Stimulated activated CD4-positive, alpha-beta T cell treated with anti-CD3 and anti-CD28 coated beads, Interleukin-1b, Interleukin-23, amount 100 ng/mL, for 4 hours (primary cell): Measurements from ENCODE around the gene RPL18.
A peak's percentile ranks its signal among the peaks of the same experiment; 100 is the strongest.
"Not testable (repeated sequence)": the region's sequence is repeated elsewhere in the genome, so short reads cannot be mapped to it uniquely, and the experiment has no call there.

Source experiments
- DNase-seq, 2 donors: peaks; one replicate each; pipeline ENCODE4 v3.0.0-alpha.2; 2020; ENCODE audit warnings: low read depth in 2 of 2

The RPL18 gene

GRCh38 chr19:48618916-48619691 is at the start of gene RPL18, which contains the start of gene SPHK2:
Gene RPL18, minus strand, starts transcription at chr19:48619178. Its CDS starts 35 bp downstream, at chr19:48619143.
Gene SPHK2, plus strand, starts transcription at chr19:48619506. Its CDS starts 1,009 bp downstream, at chr19:48620515.
- DNase-seq, result peak; percentile 90 to 92

DNA sequence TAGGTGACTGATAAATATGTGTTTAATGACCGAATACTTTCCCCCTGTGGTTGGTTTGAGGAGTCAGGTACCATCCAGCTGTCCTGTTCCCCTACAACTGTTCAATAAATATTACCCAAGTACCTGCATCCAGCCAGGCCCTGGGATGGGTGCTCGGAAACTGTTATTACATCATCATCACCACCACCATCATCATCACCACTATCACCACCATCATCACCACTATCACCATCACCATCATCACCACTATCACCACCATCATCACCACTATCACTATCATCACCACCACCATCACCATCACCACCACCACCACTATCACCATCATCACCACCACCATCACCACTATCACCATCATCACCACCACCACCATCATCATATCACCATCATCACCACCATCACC is 49.8 kb upstream of the RPL18 start:
- no peak for DNase-seq

GRCh38 chr19:48668332-48668731 is 49.4 kb upstream of the RPL18 start:
- no peak for DNase-seq

- no peak for DNase-seq
These were observed 46.8 kb upstream of the RPL18 start for GRCh38 chr19:48665786-48666185.

DNA sequence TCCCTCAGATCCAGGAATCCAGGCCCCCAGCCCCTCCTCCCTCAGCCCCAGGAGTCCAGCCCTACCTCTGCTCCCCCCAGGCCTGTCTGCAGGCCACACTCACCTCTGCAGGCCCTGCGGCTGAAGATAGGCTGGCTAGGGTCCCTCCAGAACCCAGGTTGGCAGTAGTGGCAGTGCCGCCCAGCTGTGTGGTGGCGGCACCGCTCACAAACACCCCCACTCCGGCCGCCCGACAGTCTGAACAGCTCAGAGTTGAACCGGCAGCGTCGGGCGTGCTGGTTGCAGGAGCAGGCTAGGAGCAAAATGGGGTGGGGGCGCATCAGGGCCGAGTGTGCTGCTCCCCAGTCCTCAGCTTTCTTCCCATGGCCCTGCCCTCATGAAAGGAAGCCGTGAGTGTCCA is 45.5 kb upstream of the RPL18 start:
- DNase-seq, result no peak

DNA sequence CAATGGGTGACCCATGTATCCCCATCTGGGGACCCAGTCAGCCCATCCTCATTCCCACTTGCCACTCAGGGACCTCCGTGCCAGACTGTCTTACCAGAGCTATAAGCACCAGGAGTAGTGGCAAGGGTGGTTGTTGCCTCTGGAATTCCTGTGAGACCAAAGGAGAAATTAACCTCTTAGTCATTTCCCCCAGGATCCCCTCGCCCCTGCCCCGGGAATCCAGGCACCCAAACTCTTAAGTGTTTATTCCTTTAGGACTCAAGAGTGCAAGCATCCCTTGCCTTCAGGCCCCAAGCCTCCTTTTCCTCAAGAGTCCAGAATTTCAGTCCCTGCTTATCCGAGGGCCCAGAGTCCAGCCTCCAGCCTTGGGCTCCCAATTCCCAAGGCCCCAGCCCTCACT is 44.7 kb upstream of the RPL18 start:
- DNase-seq, result no peak

GRCh38 chr19:48661711-48662090 is 42.7 kb upstream of the RPL18 start:
- no peak for DNase-seq

- DNase-seq, result peak; percentile 62 to 71
These were observed 42.1 kb upstream of the RPL18 start for GRCh38 chr19:48660852-48661710.

DNA sequence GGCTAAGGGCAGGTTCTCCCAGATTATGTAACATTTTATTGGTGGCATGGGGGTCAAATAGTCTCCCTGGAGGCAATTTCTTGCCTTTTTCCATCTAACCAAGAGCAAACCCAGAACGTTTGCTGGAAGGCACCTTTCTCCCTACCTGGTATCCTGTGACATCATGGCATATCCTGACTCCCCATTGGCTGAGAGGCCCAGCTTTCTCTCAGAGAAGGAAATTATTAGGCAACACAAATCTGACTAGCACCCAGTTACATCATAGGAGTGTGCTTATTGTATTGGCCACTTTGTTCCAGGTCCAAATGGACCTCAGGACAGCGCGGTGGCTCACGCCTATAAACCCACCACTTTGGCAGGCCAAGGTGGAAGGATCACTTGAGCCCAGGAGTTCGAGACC is 40.8 kb upstream of the RPL18 start:
- DNase-seq, result no peak

DNA sequence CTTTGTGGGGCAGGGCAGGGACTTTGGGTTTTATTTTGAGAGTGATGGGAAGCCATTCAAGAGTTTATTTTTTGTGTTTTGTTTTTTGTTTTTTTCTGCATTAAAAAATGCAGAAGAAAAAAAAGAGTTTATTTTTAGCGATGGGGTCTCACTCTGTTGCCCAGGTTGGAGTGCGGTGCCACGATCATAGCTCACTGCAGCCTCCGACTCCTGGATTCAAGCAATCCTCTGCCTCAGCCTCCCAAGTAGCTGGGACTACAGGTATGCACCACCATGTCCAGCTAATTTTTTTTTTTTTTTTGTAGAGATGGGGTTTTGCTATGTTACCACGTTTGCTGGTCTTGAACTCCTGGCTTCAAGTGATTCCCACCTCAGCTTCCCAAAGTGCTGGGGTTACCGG is 39.5 kb upstream of the RPL18 start:
- DNase-seq, result no peak

DNA sequence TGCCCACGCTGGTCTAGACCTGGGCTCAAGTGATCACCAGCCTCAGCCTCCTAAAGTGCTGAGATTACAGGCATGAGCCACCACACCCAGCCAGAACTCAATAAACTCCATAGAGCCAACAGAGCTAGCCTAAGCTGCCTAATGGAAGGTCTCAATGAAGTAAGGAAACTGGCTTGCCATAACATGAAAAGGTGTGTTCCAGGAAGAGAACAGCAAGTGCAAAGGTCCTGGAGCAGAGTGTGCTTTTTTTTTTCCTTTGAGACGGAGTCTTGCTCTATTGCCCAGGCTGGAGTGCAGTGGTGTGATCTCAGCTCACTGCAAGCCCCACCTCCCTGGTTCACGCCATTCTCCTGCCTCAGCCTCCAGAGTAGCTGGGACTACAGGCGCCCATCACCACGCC is 38.9 kb upstream of the RPL18 start:
- DNase-seq, result not testable (repeated sequence)

- DNase-seq, result no peak
These were observed 38.0 kb upstream of the RPL18 start for GRCh38 chr19:48656840-48657474.

- no peak for DNase-seq
These were observed 35.5 kb upstream of the RPL18 start for GRCh38 chr19:48654299-48655059.

- no peak for DNase-seq
These were observed 32.7 kb upstream of the RPL18 start for GRCh38 chr19:48651683-48652048.

DNA sequence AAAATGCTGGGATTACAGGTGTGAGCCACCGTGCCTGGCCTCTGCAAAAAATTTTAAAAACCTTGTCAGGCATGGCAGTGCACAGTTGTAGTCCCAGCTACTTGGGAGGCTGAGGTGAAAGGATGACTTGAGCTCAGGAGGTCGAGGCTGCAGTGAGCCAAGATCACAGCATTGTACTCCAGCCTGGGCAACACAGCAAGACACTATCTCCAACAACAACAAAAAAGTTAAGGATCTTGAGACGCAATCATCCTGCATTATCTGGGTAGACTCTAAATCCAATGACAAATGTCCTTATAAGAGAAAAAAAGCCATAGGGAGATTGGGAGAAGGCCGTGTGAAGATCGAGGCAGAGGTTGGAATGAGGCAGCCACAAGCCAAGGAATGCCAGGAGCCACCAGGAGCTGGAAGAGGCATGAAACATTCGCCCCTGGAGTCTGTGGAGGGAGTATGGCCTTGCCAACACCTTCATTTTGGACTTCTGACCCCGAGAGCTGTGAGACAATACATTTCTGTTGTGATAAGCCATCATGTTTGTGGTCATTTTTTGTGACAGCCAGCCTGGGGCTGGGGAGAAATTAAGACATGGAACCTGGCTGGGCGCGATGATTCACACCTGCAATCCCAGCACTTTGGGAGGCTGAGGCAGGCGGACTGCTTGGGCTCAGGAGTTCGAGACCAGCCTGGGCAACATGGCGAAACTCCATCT is 32.1 kb upstream of the RPL18 start:
- DNase-seq, result no peak

DNA sequence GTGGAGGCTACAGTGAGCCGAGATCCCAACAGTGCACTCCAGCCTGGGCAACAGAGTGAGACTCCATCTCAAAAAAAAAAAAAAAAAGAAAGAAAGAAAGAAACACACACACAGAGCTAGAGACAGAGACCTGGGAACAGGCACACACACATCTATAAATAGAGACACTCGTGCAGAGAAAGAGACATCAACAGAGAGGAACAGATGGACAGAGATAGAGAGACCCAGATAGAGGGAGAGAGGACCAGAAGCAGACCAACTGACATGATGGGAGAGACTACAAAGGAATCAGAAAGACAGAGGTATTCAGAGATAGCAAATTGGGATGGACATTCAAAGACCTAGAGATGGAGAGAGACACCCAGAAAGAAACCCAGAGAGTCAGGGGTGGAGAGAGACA is 29.2 kb upstream of the RPL18 start:
- DNase-seq, result no peak

- no peak for DNase-seq
These were observed 27.8 kb upstream of the RPL18 start for GRCh38 chr19:48646722-48647216.

DNA sequence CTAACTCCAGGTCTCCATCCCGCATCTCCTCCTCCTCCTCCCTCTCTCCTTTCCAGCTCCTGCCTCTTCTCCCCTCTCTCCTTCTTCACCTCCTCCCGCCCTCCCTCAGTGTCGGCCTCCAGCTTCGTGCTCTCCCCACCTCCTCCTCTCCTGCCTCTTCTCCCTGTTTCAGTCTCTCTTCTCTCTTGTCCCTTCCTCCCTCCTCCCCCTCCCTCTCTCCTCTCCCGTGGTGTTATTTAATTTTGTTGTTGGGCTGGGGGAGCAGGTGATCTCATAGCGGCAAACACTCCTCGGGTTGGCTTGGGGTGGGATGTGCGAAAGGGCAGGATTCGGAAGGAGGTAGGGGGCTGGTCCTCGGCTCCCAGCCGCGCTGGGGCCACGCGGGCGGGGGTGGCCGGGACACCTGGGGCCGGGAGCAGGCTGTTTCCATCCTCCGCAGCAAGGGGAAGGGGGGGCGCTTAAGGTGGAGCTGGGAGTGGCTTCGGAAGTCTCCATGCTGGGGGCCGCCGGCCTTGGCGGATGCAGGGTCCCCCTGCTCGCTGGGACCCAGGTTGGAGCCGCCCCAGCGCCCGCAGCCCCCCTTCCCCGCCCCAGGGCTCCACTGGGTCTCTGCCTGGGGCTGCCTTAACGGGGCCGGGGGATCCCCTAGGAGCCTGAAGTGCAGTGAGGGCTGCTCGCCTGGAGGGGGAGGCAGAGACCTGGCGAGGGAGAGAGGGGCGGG is 27.2 kb upstream of the RPL18 start, which contains the start of gene CA11:
CA11 (minus strand) TSS at position 187 of the 721 bp plus-strand sequence. CDS start 555 bp downstream, outside the sequence.
- peak; percentile 87 to 89 for DNase-seq

GRCh38 chr19:48645620-48646000 is 26.6 kb upstream of the RPL18 start:
- DNase-seq, result no peak
